MM.1S (cell line): ENCODE measurements around the gene MRNIP.

ENCODE experiments used
- DNase-seq: peaks from one replicate; pipeline ENCODE4 v3.0.0-alpha.2; 2015
- H2AFZ ChIP-seq: fragments of 300-600 bp; sonication (generic); 2 replicates; pipeline ENCODE4 v1.6.0; 2016; ENCODE audit warnings: antibody characterized with exemption, low read length
- H3F3A ChIP-seq: fragments of 300-600 bp; sonication (generic); 2 replicates; pipeline ENCODE4 v1.6.1; 2016; ENCODE audit warnings: mild to moderate bottlenecking, antibody characterized with exemption, low read length, moderate library complexity, mixed read lengths; ENCODE audit not compliant: insufficient read depth
- H3K27ac ChIP-seq: fragments of 300-600 bp; sonication (generic); 2 replicates; pipeline ENCODE4 v1.5.1; 2016; ENCODE audit warnings: mild to moderate bottlenecking, low read length
- H3K27me3 ChIP-seq: fragments of 300-600 bp; sonication (generic); replicated peaks from 2 replicates; pipeline ENCODE4 v1.6.0; 2016; ENCODE audit warnings: low read length; ENCODE audit not compliant: insufficient read depth
- H3K36me3 ChIP-seq: fragments of 300-600 bp; sonication (generic); replicated peaks from 2 replicates; pipeline ENCODE4 v1.6.1; 2016; ENCODE audit warnings: mild to moderate bottlenecking, low read length, mixed read lengths; ENCODE audit not compliant: insufficient read depth
- H3K4me1 ChIP-seq: fragments of 300-600 bp; sonication (generic); 2 replicates; pipeline ENCODE4 v1.6.1; 2016; ENCODE audit warnings: low read length, mixed read lengths
- H3K4me2 ChIP-seq: fragments of 300-600 bp; sonication (generic); 2 replicates; pipeline ENCODE4 v1.6.0; 2016; ENCODE audit warnings: low read depth, low read length
- H3K4me3 ChIP-seq: fragments of 300-600 bp; sonication (generic); 2 replicates; pipeline ENCODE4 v1.5.1; 2016; ENCODE audit warnings: low read length, mixed read lengths
- H3K79me2 ChIP-seq: fragments of 300-600 bp; sonication (generic); 2 replicates; pipeline ENCODE4 v1.6.1; 2016; ENCODE audit warnings: mixed run types, low read length, mixed read lengths
- H3K9ac ChIP-seq: fragments of 300-600 bp; sonication (generic); 2 replicates; pipeline ENCODE4 v1.6.1; 2016; ENCODE audit warnings: low read length, mixed read lengths
- H3K9me2 ChIP-seq: fragments of 300-600 bp; sonication (generic); replicated peaks from 2 replicates; pipeline ENCODE4 v1.6.1; 2016; ENCODE audit warnings: mild to moderate bottlenecking, low read length, mixed read lengths; ENCODE audit not compliant: insufficient read depth
- H3K9me3 ChIP-seq: fragments of 300-600 bp; sonication (generic); replicated peaks from 2 replicates; pipeline ENCODE4 v1.6.1; 2016; ENCODE audit warnings: mild to moderate bottlenecking, low read length, mixed read lengths; ENCODE audit not compliant: insufficient read depth
- H4K20me1 ChIP-seq: fragments of 300-600 bp; sonication (generic); 2 replicates; pipeline ENCODE4 v1.6.1; 2016; ENCODE audit warnings: mild to moderate bottlenecking, low read length, moderate library complexity, mixed read lengths; ENCODE audit not compliant: insufficient read depth
- CTCF ChIP-seq: fragments of 300-600 bp; sonication (generic); IDR thresholded peaks from 2 replicates; pipeline ENCODE4 v1.5.1; 2016; ENCODE audit warnings: antibody characterized with exemption, low read length, mixed read lengths
- EZH2 ChIP-seq: fragments of 300-600 bp; sonication (generic); optimal IDR thresholded peaks from 2 replicates; pipeline ENCODE3; 2017; ENCODE audit warnings: low read depth, mild to moderate bottlenecking, antibody characterized with exemption, low read length, mixed read lengths
- EZH2phosphoT487 ChIP-seq: fragments of 300-600 bp; sonication (generic); IDR thresholded peaks from 2 replicates; pipeline ENCODE4 v1.6.1; 2018; ENCODE audit warnings: antibody characterized with exemption, low read length

MRNIP gene

GRCh38 chr5:179806250-179807048 lies 52.2 kb downstream of the MRNIP start, which contains the start of gene MGAT4B:
Gene MGAT4B, minus strand, starts transcription at chr5:179806866. Its CDS starts 283 bp downstream, at chr5:179806583.
- 0 out of 2 replicates have a peak, but pooled peaks cover 4% of the 10 kb centered on the region for H3F3A ChIP-seq

GRCh38 chr5:179805529-179806249 lies 52.9 kb downstream of the MRNIP start:
- Histone ChIP-seq H3K9ac (peak overlapping the region; percentile 87), H3K9me2 (no peaks in the 10 kb centered on the region), H3K79me2 (peaks cover 63% of the 10 kb centered on the region), H3K4me1 (peaks cover 11% of the 10 kb centered on the region; the same call in 1 of the 2 replicates), H3K4me3 (peak overlapping the region; percentile 91), H2AFZ (no peak overlapping the region), H3K27ac (peak overlapping the region; percentile 78; the same call in 1 of the 2 replicates), H3K4me2 (peak overlapping the region; percentile 90), H3K27me3 (no peaks in the 10 kb centered on the region), H3K36me3 (no peaks in the 10 kb centered on the region), H3F3A (0 out of 2 replicates have a peak, but pooled peaks cover 4% of the 10 kb centered on the region), H3K9me3 (no peaks in the 10 kb centered on the region), H4K20me1 (no peaks in the 10 kb centered on the region)
- peak; percentile 65 for DNase-seq
- TF ChIP-seq EZH2 (no peak), CTCF (no peak), EZH2phosphoT487 (no peak)

More at GRCh38 chr5:179806250-179807048, 52.2 kb downstream of the MRNIP start, which contains the start of gene MGAT4B:
- no peaks in the 10 kb centered on the region for H3K9me2 ChIP-seq
- peaks cover 56% of the 10 kb centered on the region for H3K79me2 ChIP-seq
- TF ChIP-seq EZH2phosphoT487 = no peak
- TF ChIP-seq EZH2 = no peak
- TF ChIP-seq CTCF = no peak
- H3K9ac ChIP-seq = peak within 1 kb of the TSS; percentile 87
- H3K9me3 ChIP-seq = no peaks in the 10 kb centered on the region
- peak within 1 kb of the TSS; percentile 78; the same call in 1 of the 2 replicates for H3K27ac ChIP-seq
- no peaks in the 10 kb centered on the region for H3K27me3 ChIP-seq
- H3K4me2 ChIP-seq = peak within 1 kb of the TSS; percentile 90
- H2AFZ ChIP-seq = peak within 1 kb of the TSS; percentile 77
- H3K4me1 ChIP-seq = peaks cover 11% of the 10 kb centered on the region; the same call in 1 of the 2 replicates
- no peaks in the 10 kb centered on the region for H3K36me3 ChIP-seq
- H3K4me3 ChIP-seq = peak within 1 kb of the TSS; percentile 91
- peak; percentile 82 for DNase-seq
- no peaks in the 10 kb centered on the region for H4K20me1 ChIP-seq

- H3K36me3 ChIP-seq = no peaks in the 10 kb centered on the region
- TF ChIP-seq CTCF = no peak
- TF ChIP-seq EZH2 = no peak
- no peak for TF ChIP-seq EZH2phosphoT487
- H3K9ac ChIP-seq = peak overlapping the region; percentile 87
- peaks cover 11% of the 10 kb centered on the region; the same call in 1 of the 2 replicates for H3K4me1 ChIP-seq
- no peaks in the 10 kb centered on the region for H3K27me3 ChIP-seq
- H3K9me2 ChIP-seq = no peaks in the 10 kb centered on the region
- 0 out of 2 replicates have a peak, but pooled peaks cover 4% of the 10 kb centered on the region for H3F3A ChIP-seq
- no peaks in the 10 kb centered on the region for H3K9me3 ChIP-seq
- no peak for DNase-seq
- no peaks in the 10 kb centered on the region for H4K20me1 ChIP-seq
- H3K27ac ChIP-seq = peak overlapping the region; percentile 78; the same call in 1 of the 2 replicates
- peak overlapping the region; percentile 91 for H3K4me3 ChIP-seq
- peaks cover 63% of the 10 kb centered on the region for H3K79me2 ChIP-seq
- peak overlapping the region; percentile 90 for H3K4me2 ChIP-seq
- H2AFZ ChIP-seq = no peak overlapping the region
Observed at GRCh38 chr5:179805070-179805528, 53.5 kb downstream of the MRNIP start.
